GM23248 (cell line): ENCODE results near the gene PIGH.

Experiments used
- EZH2 ChIP-seq: fragments of 200-600 bp; sonication (generic); IDR thresholded peaks from 2 replicates; pipeline ENCODE4 v1.6.1; 2018; ENCODE audit warnings: antibody characterized with exemption, mild to moderate bottlenecking; ENCODE audit not compliant: insufficient read depth, poor library complexity, severe bottlenecking
- EZH2phosphoT487 ChIP-seq: fragments of 200-600 bp; sonication (generic); IDR thresholded peaks from 2 replicates; pipeline ENCODE4 v1.6.1; 2018; ENCODE audit warnings: antibody characterized with exemption, moderate library complexity, mild to moderate bottlenecking, low read depth; ENCODE audit not compliant: insufficient read depth

DNA sequence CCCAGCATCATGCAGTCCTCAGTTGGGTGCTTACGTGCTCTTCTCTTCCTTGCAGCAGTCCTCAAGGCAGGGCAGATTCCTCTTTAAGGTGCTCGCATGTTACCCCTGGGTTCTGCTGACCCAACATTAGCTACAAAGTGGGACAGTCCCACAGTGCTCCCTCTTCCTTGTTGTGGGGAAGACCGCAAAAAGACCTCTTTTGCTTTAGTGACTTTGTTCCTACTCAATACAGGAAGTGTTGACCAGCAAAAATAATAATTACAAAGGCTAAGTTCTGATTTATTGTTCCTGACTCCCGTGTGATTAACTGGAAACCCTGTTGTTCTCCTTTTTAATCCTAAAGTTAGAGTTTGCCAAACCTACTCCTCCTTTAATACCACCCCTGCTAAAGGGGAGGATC, 13.7 kb downstream of the PIGH start:
- TF ChIP-seq EZH2 (no peak), EZH2phosphoT487 (no peak)
